Stimulated activated CD4-positive, alpha-beta T cell treated with anti-CD3 and anti-CD28 coated beads, Interleukin-12 subunit alpha, Interleukin-12 subunit beta, amount 100 ng/mL, for 4 hours (primary cell): ENCODE results near the gene CHD1.

Experiments used
- DNase-seq: peaks from one replicate; pipeline ENCODE4 v3.0.0-alpha.2; 2020

Gene CHD1

GRCh38 chr5:98891591-98891990 is 37.2 kb downstream of the CHD1 start:
- DNase-seq = no peak

- DNase-seq = no peak
These were observed 48.2 kb downstream of the CHD1 start for GRCh38 chr5:98880598-98880997.

- DNase-seq = no peak
These were observed 48.7 kb downstream of the CHD1 start for GRCh38 chr5:98880151-98880550.

GRCh38 chr5:98877600-98877999 is 51.2 kb downstream of the CHD1 start:
- DNase-seq = no peak

- DNase-seq = no peak
These were observed 56.1 kb downstream of the CHD1 start for GRCh38 chr5:98872674-98873073.

- DNase-seq = no peak
These were observed 63.1 kb downstream of the CHD1 start for GRCh38 chr5:98865690-98866089.

- no peak for DNase-seq
These were observed 81.8 kb downstream of the CHD1 start for GRCh38 chr5:98847054-98847453.

GRCh38 chr5:98846520-98846919 is 82.3 kb downstream of the CHD1 start:
- no peak for DNase-seq

- no peak for DNase-seq
These were observed 82.9 kb downstream of the CHD1 start for GRCh38 chr5:98845878-98846277.

GRCh38 chr5:98844865-98845264 is 83.9 kb downstream of the CHD1 start:
- DNase-seq = no peak

GRCh38 chr5:98843481-98843880 is 85.3 kb downstream of the CHD1 start:
- DNase-seq = no peak

- DNase-seq = no peak
These were observed 87.9 kb downstream of the CHD1 start for GRCh38 chr5:98840946-98841345.

GRCh38 chr5:98839469-98840383 is 89.1 kb downstream of the CHD1 start:
- DNase-seq = no peak

- DNase-seq = no peak
These were observed 92.6 kb downstream of the CHD1 start for GRCh38 chr5:98836175-98836574.

GRCh38 chr5:98827588-98828284 is 101.1 kb downstream of the CHD1 start:
- no peak for DNase-seq

GRCh38 chr5:98827161-98827560 is 101.6 kb downstream of the CHD1 start:
- no peak for DNase-seq

- no peak for DNase-seq
These were observed 103.0 kb downstream of the CHD1 start for GRCh38 chr5:98825582-98826375.

GRCh38 chr5:98816582-98817222 is 112.1 kb downstream of the CHD1 start:
- no peak for DNase-seq

- DNase-seq = no peak
These were observed 115.1 kb downstream of the CHD1 start for GRCh38 chr5:98813755-98814154.

- no peak for DNase-seq
These were observed 118.6 kb downstream of the CHD1 start for GRCh38 chr5:98810206-98810605.

GRCh38 chr5:98807806-98808205 is 121.0 kb downstream of the CHD1 start:
- no peak for DNase-seq

- no peak for DNase-seq
These were observed 123.7 kb downstream of the CHD1 start for GRCh38 chr5:98805070-98805469.

GRCh38 chr5:98804066-98804465 is 124.7 kb downstream of the CHD1 start:
- DNase-seq = no peak
